ENCODE measurements around the gene ADAMTS17.
"Not testable (repeated sequence)": the region's sequence is repeated elsewhere in the genome, so short reads cannot be mapped to it uniquely, and the experiment has no call there.

Gene ADAMTS17

GRCh38 chr15:100083572-100083971 lies 258.2 kb downstream of the ADAMTS17 start:
- no peak for TF ChIP-seq CTCF (IDR thresholded peaks at IDR 0.05; ENCODE audit: control insufficient read depth, extremely low read depth, insufficient read depth)
- DNase-seq (ENCODE audit: low read depth): no peak
- no peak overlapping the region for H3K4me3 ChIP-seq (ENCODE audit: low read depth, low read length)

GRCh38 chr15:100082761-100083402 lies 258.9 kb downstream of the ADAMTS17 start:
- no peak overlapping the region for H3K4me3 ChIP-seq (ENCODE audit: low read depth, low read length)
- no peak for DNase-seq (ENCODE audit: low read depth)
- TF ChIP-seq CTCF (IDR thresholded peaks at IDR 0.05; ENCODE audit: control insufficient read depth, extremely low read depth, insufficient read depth): no peak

GRCh38 chr15:100081454-100081853 lies 260.3 kb downstream of the ADAMTS17 start:
- no peak for DNase-seq (ENCODE audit: low read depth)
- no peak for TF ChIP-seq CTCF (IDR thresholded peaks at IDR 0.05; ENCODE audit: control insufficient read depth, extremely low read depth, insufficient read depth)
- H3K4me3 ChIP-seq (ENCODE audit: low read depth, low read length): no peak overlapping the region

GRCh38 chr15:100078511-100079220 lies 263.1 kb downstream of the ADAMTS17 start:
- no peak overlapping the region for H3K4me3 ChIP-seq (ENCODE audit: low read depth, low read length)
- DNase-seq (ENCODE audit: low read depth): no peak
- no peak for TF ChIP-seq CTCF (IDR thresholded peaks at IDR 0.05; ENCODE audit: control insufficient read depth, extremely low read depth, insufficient read depth)

GRCh38 chr15:100075229-100075628 lies 266.5 kb downstream of the ADAMTS17 start:
- TF ChIP-seq CTCF (IDR thresholded peaks at IDR 0.05; ENCODE audit: control insufficient read depth, extremely low read depth, insufficient read depth): no peak
- H3K4me3 ChIP-seq (ENCODE audit: low read depth, low read length): no peak overlapping the region
- DNase-seq (ENCODE audit: low read depth): no peak

- no peak for TF ChIP-seq CTCF (IDR thresholded peaks at IDR 0.05; ENCODE audit: control insufficient read depth, extremely low read depth, insufficient read depth)
- H3K4me3 ChIP-seq (ENCODE audit: low read depth, low read length): no peak overlapping the region
- DNase-seq (ENCODE audit: low read depth): no peak
Measured at GRCh38 chr15:100073982-100074381, 267.8 kb downstream of the ADAMTS17 start.

- DNase-seq (ENCODE audit: low read depth); H3K4me3 ChIP-seq (ENCODE audit: low read depth, low read length): not testable (repeated sequence)
Measured at GRCh38 chr15:100066521-100067280, 275.1 kb downstream of the ADAMTS17 start.
